DMS79 (cell line): ENCODE measurements around the gene RAB3D.
A peak's percentile ranks its signal among the peaks of the same experiment; 100 is the strongest.
"Not testable (repeated sequence)": the region's sequence is repeated elsewhere in the genome, so short reads cannot be mapped to it uniquely, and the experiment has no call there.

ENCODE experiments used
- DNase-seq: peaks from one replicate; lab custom pipeline; 2025; lab: John Stamatoyannopoulos, UW

Gene RAB3D

DNA sequence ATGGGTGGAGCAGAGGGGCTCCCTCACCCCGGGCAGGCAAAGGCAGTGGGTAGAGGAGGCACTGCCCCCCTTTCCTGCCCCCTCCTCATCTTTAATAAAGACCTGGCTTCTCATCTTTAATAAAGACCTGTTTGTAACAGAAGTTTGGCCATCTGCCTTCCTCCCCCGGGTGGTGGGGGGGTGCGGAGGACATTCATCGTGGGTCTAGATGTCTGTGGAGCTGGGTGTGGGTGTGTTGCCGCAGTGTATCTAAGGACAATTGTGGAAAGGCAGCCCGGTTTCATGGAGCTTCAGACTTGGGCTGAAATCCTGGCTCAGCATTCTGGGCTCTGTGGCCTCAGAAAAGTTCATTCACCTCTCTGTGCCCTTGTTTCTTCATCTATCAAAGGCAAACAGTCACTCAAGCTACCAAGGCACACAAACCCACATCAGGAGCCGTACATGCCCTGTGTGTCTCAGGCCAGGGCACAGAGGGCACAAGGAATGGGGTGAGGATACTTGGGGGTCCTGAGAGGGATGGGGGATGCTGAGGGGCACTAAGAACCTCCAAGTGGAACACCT, 26.2 kb upstream of the RAB3D start:
- no peak for DNase-seq

DNA sequence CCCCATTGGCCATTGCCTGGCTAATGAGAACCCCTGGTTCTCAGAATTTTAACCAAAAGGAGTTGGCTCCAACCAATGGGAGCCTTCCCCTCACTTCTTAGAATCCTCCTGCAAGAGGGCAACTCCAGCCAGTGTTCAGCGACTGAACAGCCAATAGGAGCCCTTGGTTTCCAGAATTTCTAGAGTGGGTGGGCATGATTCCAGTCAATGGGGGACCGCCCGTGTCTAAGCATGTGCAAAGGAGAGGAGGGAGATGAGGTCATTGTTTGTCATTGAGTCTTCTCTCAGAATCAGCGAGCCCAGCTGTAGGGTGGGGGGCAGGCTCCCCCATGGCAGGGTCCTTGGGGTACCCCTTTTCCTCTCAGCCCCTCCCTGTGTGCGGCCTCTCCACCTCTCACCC, 25.5 kb upstream of the RAB3D start:
- DNase-seq = no peak

DNA sequence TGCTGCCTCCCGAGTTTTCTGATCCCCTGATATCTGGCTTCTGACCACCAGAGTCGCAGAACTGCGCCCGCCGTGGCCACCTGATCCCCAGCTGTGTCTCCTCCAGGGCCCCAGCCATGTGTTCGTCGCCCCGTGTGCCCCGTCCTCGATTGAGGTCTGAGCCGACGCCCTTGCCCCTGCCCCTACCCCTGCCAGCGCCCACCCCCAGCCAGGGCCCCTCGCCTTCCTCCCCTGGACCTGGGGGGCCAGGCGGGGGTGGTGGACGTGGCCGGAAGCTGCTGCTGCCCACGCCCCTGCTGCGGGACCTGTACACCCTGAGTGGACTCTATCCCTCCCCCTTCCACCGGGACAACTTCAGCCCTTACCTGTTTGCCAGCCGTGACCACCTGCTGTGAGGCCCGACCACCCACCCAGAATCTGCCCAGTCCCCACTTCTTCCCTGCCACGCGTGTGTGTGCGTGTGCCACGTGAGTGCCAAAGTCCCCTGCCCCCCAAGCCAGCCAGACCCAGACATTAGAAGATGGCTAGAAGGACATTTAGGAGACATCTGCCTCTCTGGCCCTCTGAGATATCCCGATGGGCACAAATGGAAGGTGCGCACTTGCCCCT, 24.9 kb upstream of the RAB3D start:
- DNase-seq = no peak

DNA sequence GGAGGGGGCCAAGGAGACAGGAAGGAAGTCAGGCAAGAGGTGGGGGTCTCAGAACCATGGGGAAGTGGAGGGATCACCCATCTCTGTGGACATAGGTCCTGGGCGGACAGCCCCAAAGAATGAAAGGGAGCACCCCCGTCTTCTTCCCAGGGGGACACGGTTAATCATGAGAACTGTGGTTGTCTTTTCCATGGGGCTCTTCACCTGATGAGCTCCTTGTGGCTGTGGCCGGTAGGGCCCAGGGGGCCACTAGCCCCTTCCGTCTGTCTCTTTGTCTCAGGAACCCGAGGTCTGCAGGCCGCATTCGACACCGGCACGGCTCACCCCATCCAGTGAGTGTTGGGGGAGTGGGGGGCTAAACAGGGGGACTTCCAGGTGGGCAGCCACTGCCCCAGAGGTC, 24.4 kb upstream of the RAB3D start:
- no peak for DNase-seq

DNA sequence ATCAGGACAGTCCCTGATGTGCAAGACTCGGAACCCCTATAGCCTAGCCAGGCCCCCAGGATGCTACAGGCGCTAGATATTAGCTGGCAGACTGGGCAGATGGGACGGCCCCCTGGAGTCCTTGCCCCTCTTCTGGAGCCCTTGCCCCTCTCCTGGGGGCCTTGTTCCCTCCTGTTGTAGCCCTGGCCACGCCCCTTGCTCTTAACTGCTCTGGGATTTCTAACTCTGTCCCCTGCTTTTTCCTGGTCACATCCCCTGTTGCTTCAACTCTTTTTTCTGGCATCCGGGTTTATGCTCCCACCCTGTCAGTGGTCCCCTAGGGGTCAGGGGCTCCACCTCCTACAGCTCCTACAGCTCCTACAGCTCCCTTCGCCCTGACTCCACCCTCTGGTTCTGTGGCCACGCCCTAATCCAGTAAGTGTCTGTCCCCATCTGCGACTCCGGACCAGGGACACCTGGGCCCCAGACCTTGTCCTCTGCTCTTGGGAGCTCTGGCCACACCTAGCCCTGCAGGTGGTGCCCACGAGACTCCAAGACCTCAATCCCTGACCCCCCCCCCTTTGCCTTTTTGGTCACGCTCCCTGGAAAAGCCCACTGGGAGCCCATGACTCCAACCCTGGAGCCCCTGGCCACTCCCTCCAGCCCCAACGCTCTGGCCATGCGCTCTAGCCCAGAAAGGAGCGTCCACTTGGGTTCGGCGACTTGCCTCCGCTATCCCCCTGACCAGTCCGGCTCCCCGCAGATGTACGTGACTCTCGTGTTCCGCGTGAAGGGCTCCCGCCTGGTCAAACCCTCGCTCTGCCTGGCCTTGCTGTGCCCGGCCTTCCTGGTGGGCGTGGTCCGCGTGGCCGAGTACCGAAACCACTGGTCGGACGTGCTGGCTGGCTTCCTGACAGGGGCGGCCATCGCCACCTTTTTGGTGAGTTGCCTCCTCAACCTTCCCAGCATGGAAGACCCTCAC, 22.6 kb upstream of the RAB3D start:
- no peak for DNase-seq

DNA sequence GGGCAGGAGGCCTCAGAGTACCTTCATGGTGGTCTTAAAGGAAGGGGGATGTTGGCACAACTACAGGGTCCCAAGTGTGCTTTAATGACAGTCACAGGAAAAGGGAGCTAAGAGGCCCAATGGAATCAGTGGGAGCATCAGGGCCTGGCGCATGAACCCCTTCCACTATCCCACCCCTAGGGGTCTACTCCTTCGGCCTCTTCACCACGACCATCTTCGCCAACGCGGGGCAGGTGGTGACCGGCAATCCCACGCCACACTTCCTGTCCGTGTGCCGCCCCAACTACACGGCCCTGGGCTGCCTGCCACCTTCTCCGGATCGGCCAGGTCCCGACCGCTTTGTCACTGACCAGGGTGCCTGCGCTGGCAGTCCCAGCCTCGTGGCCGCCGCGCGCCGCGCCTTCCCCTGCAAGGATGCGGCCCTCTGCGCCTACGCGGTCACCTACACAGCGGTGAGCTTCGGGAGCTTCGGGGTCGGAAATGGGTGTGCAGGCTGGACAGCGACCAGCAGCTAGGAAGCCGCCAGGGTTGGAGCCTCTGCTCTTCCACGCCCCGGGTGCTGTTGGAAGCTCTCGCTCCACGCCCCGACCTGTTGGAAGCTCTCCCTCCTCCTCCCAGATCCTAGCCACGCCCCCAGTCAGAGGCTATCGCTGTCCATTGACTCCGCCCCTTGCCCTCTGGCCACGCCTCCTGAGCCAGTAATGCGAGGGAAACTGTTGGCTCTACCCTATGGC, 21.7 kb upstream of the RAB3D start:
- no peak for DNase-seq

DNA sequence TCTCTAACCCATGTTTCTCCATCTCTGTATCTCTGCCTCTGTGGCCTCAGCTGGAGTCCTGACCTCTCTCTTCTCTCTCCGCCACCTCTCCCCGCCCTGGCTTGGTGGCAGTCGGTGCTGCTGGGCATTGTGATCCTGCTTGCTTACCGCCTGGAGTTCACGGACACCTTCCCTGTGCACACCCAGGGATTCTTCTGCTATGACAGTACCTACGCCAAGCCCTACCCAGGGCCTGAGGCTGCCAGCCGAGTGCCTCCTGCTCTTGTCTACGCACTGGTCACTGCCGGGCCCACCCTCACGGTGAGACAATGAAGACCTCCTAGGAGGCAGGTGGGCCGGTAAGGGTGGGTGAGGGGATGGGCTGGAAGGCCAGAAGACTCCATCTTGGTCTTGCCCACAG, 20.0 kb upstream of the RAB3D start:
- no peak for DNase-seq

DNA sequence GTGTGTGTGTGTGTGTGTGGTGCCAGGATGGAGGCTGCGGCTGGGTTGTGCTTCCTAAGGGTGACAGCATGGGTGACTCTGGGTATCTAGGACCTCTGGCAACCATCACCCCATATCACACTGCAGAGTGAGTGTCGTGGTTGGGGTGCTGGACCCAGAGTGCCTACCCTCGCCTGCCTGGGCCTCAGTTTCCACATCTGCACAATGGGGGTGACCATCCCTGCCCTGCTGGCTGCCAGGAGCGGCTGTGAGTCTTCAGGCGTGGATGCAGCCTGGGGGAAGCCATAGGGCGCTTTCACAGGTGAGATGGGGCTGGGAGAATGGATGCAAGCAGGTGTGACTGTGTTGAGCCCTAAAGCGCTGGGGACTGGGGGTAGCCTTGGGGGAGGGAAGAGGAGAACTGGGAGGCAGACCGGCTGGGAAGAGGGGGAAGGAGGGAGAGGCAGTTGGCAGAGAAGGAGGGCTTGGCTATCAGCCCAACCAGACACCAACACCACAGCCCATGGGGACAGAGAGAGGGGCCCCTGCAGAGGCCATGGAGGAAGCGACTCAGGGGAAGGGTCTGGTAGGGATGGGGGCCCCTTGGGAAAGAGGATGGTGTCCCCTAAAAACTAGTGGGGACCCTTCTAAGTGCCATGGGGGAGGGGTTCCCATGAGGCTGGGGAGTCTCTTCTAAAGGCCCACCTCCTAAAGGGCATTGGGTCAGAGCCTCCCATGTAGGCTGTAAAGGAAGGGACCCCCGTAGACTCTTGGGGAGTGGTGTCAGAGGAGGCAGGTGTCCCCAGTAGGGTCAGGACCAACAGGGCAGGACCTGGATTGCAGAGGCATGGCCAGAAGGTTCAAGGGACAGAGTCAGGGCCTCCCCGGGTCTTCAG, 17.5 kb upstream of the RAB3D start:
- DNase-seq = no peak

DNA sequence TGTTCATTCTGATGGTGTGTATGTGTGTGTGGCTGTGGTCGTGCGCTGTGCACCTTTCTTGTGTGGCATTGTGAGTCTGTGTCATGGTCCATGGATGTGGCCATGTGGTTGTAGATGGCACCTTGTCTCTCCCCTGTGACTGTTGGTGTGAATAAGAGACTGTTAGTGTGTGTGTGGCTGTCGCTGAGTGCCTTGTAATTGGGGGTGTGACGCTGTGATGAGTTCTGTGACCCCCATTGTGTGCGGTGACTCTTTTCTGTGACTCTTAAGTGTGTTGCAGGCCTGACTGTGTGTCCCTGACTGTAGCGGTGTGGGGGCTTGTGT, 16.6 kb upstream of the RAB3D start:
- DNase-seq = no peak

DNA sequence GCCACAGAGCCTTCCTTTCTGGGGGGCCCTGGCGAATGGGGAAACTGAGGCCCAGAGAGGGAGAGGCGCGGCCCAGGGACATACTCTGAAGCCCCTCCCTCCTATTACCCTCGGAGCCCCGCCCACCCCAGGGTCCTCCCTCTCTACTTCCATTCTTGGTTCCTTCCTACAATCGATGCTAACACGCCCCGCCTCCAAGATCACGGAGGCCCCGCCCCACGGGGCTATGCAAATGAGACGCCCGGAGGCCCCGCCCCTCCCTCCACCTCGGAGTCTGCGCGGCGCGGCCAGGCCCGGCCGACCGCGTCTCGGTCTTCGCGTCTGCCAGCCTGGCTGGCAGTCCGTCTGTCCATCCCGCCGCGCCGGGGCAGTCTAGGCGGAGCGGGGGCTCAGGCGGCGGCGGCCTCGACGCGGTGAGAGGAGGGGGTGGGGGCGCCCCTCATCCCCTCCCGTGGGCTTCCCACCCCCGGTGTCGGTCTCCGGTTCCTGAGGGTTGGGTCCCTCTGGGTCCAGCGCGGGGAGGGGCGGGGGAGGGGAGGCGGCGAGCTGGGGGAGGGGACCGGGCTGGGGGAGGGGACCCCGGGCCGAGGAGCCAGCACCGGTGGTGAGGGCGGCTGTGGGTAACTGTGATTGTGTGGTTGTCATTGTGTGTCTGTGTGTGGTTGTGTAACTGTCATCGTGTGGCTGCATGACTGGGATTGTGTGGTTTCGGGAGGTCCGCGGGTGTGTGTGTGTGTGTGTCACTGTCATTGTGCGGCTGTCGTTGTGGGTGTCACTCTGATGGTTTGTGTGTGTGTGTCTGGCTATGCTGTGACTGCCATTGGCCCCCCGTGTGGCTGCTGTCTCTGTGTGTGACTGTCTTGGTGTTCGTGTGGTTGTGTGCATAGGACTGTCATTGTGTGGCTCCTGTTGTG, 16.0 kb upstream of the RAB3D start, which contains the start of gene PLPPR2:
Gene PLPPR2, plus strand, starts transcription at position 273 of the 914 bp plus-strand sequence. CDS start 2,242 bp downstream, outside the sequence.
- DNase-seq = peak; percentile 38

DNA sequence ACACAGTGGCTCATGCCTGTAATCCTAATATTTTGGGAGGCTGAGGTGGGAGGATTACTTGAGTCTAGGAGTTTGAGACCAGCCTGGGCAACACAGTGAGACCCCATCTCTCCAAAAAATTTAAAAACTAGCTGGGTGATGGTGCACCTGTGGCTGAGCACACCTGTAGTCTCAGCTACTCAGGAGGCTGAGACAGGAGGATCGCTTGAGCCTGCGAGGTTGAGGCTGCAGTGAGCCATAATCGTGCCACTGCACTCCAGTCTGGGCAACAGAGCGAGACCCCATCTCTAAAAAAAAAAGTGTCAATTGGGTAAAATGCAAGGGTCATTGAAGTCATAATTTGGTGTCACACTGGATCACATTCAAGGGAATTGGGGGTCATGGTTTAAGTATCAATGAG, 14.6 kb upstream of the RAB3D start:
- not testable (repeated sequence) for DNase-seq

DNA sequence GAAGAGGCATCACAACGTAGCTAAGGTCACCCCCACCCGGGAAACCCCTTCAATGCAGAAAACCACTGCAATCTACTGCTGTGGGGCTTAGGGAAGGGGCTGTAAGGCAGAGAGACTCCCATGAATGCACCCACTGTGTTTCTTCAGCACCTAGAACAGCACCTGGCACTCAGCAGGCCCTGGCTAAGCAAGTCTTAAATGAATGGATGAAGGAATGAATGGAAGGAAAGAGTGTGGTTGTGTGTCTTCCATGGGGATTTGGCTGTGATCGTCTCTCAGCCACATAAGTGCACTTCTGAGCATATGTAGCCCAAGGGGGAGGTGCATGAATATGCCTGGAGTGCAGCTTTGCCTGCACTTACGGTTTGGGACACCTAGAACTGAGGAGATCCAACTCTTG, 9.7 kb upstream of the RAB3D start:
- DNase-seq = no peak

DNA sequence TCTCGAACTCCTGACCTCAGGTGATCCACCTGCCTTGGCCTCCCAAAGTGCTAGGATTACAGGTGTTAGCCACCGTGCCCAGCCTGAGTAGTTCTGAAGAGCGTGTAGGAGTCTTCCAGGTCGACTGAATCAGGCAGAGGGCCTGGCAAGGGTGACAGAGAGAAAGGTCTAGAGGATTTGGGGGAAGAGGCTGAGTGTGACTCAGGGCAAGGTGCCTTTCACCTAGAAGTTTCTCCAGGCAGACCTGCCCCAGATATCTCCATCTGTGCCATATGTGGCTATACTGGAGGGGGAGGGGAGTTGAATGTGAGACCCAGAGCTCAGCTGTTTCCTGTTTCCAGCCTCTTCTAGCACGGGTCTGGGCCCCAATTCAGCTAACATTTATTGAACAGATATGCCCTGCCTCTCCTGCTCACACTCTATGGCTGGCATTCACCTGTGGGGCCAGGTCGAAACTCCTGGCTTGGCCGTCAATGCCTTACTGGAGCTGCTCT, 8.1 kb upstream of the RAB3D start:
- DNase-seq = no peak

DNA sequence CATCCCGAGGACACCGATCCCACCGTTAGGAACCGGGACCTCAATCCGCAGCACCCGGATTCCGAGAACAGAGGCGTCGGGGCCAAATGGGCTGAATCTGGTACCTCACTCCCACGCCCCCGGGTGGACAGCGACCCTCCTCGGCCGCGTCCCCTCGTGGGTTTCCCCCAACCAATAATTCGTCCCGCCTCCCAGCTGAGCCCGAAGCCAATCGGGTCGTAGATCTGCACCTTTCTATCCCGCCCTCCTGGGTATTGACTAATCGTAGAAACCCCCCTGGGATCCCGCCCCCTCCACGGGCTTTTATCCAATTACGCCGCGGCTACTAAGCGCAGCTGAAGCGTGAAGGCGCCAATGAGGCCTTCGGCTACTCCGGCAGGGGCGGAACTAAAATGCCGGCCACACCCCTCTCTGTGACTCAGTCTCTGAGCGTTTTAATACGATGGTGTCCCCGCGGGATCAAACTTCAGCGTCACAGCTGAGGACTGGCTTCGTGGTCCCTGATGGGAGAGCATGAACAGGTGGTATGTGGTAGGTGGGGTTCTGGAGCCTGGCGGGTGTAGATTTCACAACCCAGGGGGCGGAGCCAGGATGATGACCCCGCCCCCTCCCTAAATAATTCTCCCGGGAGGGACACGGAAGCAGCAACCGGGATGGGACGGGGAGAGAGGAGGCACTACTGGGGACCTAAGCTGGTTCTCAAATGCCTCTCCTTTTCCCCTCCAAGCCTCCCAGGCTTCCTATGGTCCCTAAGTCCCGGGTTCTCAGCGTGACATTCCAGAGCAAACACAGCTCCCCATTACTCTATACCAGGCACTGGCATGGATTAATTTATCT, 6.9 kb upstream of the RAB3D start, which contains the start of the genes CCDC159 and TMEM205:
Gene CCDC159, plus strand, starts transcription at position 416 of the 837 bp plus-strand sequence. Its CDS starts 88 bp downstream, at position 504.
Gene TMEM205, minus strand, starts transcription at position 165 of the 837 bp plus-strand sequence. CDS start 649 bp downstream, outside the sequence.
- peak; percentile 99 for DNase-seq

DNA sequence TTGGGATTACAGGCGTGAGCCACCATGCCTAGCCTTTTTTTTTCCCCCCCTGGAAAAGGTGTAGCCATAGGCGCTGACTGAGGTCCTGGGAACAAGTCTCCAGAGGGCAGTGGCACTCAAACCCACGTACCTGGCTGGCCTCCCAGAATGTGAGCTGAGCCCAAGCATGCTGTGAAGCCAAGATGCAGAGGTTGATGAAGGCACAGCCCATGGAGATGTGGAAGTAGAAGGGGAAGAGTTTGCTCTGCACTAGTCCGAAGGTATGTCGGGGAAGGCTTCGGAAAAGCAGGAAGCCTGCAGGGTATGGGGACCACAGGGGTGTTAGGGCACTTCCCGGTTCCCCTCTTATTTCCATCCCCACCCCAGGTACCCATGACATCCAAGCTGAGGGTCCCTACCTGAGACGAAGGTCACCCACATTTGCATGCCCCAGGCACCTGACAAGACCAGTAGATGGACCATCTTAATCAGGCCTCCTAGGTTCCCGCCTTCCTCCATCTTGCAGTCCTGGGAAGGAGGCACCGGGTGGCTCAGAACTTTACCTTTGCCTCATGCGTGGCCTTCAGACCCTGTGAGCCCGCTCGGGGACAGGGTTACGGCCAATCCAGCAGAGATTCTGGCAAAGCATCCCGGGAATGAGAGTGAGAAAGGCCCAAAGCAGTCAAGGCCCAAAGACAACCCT, 5.8 kb upstream of the RAB3D start:
- peak; percentile 60 for DNase-seq

DNA sequence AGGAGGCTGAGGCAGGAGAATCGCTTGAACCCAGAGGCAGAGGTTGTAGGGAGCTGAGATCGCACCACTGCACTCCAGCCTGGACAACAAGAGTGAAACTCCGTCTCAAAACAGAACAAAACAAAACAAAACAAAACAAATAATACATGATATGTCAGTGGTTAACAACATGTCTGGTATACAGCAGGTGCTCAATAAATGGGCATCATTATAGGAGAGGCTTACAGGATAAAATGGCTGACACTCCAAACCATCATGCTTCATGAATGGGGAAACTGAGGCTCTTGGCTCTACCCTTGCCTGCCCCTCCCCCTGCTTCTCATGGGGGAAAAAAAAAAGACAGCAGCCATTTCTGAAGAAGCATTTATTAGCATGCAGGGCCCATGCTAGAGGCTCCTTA, 3.0 kb upstream of the RAB3D start:
- no peak for DNase-seq

DNA sequence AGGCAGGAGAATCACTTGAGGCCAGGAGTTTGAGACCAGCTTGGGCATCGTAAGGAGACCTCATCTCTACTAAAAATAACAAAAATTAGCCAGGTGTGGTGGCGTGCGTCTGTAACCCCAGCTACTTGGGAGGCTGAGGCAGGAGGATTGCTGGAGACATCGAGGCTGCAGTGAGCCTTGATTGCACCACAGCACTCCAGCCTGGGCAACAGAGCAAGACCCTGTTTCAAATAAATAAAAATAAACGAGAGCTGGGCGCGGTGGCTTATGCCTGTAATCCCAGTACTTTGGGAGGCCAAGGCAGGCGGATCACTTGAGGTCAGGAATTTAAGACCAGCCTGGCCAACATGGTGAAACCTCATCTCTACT, 626 bp upstream of the RAB3D start:
- not testable (repeated sequence) for DNase-seq

DNA sequence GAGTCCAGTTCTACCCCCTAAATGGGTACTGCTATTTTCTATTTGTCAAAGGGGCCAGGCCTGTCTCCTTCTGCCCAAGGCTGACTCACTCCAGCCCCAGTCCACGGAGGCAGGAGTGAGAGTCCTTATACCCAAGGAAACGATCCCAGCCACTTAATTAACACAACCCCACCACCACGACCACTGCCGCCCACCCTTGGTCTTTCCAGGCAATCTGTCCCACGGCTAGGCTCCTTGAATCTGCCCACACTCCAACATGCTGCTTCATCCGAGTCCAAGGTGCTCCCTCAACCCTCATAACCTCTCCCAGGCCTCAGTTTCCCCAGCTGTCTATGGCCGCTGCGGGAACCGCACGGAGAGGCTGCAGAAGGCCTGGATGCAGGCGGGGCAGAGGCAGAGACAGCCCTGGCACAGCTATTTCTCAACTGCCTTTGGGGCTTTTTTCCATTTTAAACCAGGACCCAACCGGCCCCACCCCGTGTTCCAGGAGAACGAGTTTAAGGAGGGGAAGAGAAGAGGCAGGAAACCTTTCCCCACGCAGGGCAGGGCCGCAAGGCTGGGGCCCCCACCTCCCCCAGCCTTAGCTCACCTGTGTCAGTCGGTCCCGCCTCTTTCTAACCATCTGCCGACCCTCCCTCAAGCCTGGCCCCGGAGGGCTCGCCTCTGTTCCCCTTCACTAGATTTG, 746 bp downstream of the RAB3D start:
- DNase-seq = no peak
